HG03064 (cell line): Measurements from ENCODE around the gene GLOD4.
"Not testable (repeated sequence)": the region's sequence is repeated elsewhere in the genome, so short reads cannot be mapped to it uniquely, and the experiment has no call there.

Experiments used
- ATAC-seq: cut with Tn5 transposase; IDR thresholded peaks from one replicate; pipeline ENCODE4 v1.9.1; 2021; ENCODE audit warnings: low read depth; ENCODE audit not compliant: unreplicated experiment

GLOD4 gene

DNA sequence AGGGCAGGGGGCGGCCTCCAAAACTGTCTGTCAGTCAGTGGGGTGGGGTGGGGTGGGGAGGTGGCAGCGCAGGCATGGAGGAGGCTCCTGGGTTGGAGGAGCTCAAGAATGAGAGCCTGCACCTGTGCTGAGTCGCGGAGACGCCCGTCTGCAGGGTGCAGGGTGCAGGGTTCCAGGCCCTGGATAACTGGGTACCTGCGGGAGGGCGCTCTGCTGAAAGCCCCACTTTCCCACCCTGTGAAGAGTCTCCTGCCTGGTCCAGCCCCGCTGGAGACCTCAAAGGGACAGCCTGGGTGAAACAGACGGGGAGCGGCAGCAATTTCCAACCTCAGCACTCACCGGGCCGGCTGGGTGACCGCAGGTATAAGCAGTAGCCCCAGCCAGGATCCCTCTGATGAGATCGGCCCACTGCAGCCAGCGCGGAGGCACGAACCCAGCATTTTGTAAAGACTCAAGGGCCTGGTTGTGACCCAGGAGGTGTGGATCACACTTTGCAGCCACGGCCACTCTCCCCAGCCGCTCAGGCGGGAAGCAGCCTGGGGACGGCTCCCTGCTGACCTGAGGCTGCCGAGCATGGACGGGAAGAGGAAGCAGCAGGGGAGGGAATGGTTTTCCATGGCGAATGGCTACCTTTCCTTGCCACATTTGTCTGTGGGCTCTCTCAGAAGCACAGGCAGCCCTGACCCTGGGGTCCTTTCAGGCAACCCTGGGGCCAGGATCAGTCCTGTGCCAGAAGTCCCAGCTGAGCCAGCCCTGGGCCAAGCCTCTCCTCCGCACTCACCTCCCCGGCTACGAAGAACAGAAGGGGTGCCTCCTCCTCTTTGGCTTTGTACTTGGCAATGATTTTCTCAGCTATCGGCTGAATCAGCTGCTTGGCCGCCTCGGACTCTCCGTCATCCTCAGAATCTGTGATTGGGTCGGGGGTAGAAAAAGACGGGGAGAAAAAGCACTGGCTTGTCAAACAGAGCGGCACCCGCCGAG, 21.1 kb upstream of the GLOD4 start:
- ATAC-seq: no peak

DNA sequence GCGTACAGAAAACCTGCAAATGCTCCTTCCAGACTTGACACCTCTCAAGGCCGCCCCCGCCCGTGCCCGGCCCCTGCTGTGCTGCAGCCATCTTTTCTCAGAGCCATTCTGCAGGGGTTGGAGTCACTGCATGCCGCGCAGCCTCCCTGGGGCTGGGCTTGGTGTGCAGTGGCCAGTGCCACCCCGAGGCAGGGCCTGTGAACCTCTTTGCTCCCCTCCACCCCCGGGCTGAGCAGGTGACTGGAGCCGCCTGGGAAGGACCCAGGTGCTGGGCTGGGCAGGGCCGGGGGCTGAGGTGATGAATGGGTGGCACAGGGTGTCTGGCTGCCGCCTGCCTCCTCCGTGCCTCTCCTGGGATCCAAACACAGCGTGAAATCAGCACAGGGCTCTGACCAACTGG, 20.4 kb upstream of the GLOD4 start:
- ATAC-seq: no peak

DNA sequence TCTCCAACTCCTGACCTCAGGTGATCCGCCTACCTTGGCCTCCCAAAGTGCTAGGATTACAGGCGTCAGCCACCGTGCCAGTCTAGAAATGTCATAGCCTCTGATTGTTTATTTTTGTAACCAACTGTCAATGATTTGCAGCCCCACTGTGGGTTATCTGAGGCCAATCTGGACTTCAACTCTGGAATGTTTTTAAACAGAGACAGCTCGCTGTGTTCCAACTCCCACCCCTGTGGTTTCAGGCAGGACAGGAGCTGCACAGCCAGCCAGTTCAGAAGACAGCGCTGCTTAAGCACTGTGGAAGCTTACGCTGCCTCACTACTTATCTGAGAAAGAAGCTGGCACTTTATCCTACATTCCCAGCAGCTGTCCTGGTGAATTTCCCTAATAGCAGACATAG, 19.6 kb upstream of the GLOD4 start:
- no peak for ATAC-seq

- ATAC-seq: no peak
These were observed 18.6 kb upstream of the GLOD4 start for GRCh38 chr17:800446-801242.

GRCh38 chr17:799261-799660, 17.2 kb upstream of the GLOD4 start:
- no peak for ATAC-seq

GRCh38 chr17:798246-798645, 16.2 kb upstream of the GLOD4 start:
- no peak for ATAC-seq

DNA sequence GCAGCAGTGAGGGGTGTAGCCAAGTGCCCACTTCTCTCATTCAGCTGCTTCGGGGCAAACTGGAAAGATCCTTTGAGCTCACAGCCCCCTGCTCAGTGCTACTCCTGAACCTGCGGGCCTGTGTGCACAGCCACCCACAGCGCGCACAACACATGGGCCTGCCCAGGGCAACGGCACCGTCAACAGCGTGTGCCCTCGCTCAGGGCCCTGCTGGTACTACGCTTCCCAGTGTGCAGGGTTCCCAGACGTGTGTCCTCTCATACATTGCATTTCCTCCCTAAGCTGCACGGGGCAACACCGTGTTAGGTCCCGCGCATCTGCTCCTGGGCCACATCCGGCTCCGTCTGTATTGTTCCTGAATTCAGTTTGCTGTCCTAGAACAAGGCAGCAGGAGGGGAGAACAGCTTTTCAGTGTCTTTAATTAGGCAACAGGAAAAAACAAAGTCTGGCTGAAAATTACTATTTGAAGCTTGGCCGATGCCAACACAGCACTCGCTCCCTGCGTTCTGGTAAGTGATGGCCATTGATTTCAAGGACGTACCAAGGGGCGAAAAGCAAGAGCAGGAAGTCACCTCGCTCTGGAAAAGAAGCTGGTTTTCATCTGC, 15.3 kb upstream of the GLOD4 start:
- ATAC-seq: no peak

DNA sequence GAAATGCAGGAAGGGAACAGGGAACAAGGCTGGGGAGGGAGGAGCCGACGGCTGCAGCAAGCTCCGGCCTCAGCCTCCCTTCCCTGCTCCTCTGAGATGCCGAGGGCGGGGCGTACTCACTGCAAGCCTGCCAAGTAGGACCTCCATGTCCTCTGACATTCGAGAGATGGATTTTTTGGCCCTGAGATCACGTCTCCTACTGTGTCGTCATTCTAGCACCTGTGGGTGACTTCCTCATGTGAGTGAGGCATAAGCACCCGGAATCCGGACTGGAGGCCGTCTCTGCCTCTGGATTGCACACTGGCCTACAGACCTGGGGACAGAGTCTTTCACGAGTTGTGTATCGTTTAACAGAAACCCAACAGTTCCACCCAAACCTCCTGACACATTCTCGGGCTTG, 14.5 kb upstream of the GLOD4 start:
- no peak for ATAC-seq

DNA sequence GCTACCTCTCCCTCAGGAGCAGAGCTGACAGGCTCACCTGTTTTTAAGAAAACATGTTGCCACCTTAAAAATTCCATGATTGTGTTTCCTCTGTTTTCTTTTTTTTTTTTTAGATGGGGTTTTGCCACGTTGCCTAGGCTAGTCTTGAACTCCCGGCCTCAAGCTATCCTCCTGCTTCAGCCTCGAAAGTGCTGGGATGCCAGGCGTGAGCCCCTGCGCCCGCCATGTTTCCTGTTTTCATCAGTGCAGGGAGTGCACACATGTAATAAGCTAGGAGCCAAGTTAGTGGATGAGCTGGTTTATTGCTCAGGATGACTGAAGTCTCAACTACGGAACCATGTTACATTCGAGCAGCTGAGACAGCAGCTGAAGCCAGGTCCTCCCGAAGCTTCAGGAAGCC, 13.6 kb upstream of the GLOD4 start:
- no peak for ATAC-seq

DNA sequence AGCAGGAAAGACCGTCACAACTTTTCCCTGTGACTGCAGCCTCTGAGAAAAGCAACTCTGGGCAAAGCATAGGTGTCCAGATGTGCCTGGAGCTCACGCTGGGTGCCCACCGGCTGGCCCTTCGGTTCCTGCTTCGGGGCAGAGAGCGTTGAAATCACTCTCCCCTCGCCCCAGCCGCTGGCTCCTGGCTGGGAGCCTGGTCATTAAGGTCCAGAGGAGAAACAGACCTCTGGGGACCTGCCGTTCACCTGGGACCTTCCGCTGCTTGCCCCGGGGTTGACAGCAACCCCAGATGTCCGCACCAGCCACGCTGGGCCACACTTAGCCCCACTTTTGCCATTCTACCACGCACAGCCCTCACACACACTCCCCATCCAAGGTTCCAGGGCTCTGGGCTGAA, 13.2 kb upstream of the GLOD4 start:
- no peak for ATAC-seq

DNA sequence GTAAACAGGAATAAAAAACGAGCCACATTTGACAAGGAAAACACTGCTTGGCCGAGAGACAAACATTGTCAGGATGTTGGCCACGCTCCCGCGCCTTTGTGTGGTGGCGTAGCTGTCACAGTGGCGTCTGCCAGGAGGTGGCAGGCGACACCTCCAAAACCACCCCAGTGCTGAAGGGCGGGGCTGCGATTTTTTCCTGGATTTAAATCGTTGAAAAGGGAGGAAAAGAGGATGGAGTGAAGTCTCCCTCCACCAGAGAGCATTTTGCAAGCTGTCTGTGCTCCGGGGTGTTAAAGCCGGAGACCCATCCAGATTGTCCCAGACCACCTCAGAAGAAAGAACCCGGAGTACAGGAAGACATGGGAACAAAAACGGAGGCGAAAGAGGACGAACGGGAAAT, 12.8 kb upstream of the GLOD4 start:
- no peak for ATAC-seq

DNA sequence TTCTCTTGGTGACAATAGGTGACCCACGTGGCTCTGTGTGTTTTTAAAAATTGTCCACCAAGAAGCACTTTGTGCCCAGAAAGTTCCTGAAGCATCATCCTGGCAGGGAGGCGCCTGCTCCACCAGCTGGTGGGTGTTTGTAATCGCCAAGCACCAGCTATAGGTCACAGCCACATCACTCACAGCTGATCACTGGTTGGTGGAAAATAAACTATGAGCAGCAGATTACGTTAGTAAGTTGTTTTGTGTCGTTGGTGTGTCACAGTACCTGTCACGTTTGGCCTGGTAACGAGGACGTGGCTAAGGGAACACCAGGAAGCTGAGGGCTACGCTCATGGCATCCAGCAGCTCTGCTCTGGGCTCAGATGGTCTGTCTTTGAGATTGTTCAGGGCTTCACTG, 10.2 kb upstream of the GLOD4 start:
- ATAC-seq: no peak

- no peak for ATAC-seq
These were observed 9.7 kb upstream of the GLOD4 start for GRCh38 chr17:791829-792228.

- ATAC-seq: not testable (repeated sequence)
These were observed 8.8 kb upstream of the GLOD4 start for GRCh38 chr17:790874-791247.

DNA sequence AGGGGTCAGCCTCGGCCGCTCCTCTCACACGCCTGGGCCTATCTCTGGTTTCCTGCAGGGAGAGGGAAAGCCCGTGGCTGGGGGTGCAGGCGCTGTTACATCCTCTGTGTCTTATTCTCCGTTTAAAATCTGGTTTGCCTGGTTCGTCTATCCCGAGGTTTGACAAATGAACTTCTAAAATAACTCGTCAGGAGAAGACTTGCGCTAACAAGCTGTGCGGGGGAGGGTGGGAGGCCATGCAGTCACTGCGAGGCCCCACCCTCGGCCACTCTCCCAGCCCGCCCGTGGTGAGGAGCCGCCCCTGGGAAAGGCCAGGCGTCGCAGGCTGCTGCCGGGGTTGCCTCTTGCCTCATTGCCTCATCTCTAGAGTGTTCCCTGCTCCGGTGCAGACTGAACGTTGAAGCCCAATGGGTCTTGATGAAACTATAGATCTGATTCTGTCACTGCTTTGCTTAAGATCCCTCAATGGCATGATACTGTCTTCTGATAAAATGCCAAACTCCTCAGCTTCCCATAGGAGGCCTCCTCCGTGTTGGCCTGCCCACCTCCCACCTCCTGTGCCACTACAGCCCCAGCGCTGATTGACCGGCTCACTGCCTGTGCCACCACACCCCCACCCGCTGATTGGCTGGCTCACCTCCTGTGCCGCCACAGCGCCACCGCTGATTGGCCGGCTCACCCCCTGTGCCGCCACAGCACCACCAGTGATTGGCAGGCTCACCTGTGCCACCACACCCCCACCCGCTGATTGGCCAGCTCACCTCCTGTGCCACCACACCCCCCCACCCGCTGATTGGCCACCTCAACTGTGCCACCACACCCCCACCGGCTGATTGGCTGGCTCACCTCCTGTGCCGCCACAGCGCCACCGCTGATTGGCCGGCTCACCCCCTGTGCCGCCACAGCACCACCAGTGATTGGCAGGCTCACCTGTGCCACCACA, 8.1 kb upstream of the GLOD4 start:
- not testable (repeated sequence) for ATAC-seq

DNA sequence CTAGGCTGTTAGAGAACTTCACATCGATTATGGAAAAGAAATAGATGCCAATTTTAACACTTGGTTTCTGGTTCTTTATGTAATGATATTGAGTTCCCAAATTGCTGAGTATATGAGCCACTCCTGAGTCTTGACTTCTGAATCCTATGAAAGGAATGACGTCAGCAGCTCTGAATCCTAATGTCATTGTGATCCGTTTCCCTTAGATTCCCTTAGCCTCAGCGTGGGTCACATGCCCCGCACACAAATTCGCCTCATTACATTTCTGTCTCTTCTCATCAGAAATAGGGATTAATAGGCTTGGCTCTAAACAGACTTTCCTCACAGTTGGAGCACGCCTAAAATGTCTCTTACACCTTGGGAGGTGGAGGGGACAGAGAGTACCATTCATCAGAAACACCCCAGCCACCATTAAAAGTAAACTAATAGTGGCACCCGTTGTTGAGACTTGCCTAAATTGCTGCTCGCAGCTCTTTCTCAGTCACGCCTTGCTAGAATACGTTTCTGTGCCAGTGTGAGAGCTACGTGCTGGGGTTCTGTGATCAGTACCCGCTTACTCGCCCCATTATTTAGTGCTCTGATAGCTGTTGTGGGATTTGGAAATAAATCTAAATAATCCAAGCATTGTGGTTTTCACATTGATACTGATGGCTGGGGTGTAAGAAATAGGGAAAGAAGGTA, 7.2 kb upstream of the GLOD4 start:
- ATAC-seq: no peak

DNA sequence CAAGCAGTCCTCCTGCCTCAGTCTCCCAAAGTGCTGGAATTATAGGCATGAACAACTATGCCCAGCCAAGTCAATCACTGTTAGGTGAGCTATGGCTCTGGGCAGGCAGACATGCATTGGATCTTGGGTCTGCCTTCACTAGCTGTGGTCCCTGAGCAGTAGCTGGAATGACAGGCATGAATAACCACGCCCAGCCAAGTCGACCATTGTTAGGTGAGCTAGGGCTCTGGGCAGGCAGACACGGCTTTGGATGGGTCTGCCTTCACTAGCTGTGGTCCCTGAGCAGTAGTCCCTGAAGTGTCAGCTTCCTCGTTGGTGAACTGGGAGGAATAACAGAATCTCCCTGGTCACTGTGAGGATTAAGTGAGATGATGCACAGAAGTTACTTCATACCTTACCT, 6.5 kb upstream of the GLOD4 start:
- ATAC-seq: no peak

DNA sequence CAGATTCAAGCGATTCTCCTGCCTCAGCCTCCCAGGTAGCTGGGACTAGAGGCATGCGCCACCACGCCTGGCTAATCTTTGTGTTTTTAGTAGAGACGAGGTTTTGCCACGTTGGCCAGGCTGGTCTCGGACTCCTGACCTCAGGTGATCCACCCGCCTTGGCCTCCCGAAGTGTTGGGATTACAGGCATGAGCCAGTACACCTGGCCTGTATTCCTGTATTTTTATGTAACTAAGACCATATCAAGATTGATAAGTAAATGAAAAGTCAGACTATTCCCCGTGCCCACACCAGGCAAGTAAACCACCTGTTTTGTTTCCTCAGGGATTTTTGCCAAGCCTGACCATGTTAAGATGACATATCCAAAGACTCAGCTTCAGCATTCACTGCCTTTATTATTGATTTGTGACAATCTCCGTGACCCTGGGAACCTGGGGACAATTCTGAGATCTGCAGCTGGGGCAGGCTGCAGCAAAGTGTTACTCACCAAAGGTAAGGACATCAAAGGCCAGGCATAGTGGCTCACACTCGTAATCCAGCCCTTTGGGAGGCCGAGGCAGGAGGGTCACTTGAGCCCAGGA, 5.7 kb upstream of the GLOD4 start:
- ATAC-seq: no peak

DNA sequence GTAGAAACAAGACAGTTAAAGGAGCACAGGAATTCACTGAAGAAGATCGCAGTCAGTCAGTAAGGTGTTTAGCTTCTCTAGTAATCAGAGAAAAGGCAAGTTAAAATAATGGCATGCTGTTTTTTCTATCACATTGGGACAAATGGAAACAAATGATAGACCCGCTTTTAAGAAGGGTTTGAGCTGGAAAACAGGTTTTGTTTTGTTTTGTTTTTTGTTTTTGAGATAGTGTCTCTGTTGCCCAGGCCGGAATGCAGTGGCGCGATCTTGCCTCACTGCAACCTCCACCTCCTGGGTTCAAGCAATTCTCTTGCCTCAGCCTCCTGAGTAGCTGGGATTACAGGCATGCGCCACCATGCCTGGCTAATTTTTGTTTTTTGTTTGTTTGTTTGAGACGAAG, 3.8 kb upstream of the GLOD4 start:
- ATAC-seq: not testable (repeated sequence)
